HFF-Myc (cell line): ENCODE results near the gene RAB3C.

Source experiments
- DNase-seq: peaks from one replicate; pipeline ENCODE4 v3.0.0-alpha.2; 2011; ENCODE audit warnings: low read depth; ENCODE audit errors: extremely low read depth
- H3K4me3 ChIP-seq: replicated peaks from 2 replicates; pipeline ENCODE4 v1.5.1; 2011; ENCODE audit warnings: low read depth, mild to moderate bottlenecking, control low read depth, low read length
- CTCF ChIP-seq: IDR thresholded peaks from 2 replicates; pipeline ENCODE4 v1.5.1; 2012; ENCODE audit warnings: mild to moderate bottlenecking, low read depth, low read length, control low read depth; ENCODE audit errors: missing control alignments

Gene RAB3C

DNA sequence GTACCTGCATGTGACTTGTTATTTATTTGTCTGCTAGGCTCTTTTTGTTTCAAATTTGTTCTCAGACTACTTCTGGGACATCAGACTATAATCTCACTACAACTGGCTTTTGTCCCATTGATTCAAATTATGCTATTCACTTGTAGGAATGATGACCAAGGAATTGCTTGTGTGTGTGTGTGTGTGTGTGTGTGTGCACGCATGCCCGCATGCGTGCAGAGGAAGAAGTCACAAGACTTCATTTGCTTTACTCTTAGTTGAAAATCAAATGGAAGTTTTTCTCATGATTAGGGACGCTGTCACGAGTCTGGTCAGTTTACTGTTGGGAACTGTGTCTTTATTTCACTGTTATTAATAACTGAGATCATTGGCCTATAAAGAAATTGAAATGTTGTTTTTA, 268.7 kb downstream of the RAB3C start:
- no peak for TF ChIP-seq CTCF
- H3K4me3 ChIP-seq, result no peak overlapping the region
- DNase-seq, result no peak

DNA sequence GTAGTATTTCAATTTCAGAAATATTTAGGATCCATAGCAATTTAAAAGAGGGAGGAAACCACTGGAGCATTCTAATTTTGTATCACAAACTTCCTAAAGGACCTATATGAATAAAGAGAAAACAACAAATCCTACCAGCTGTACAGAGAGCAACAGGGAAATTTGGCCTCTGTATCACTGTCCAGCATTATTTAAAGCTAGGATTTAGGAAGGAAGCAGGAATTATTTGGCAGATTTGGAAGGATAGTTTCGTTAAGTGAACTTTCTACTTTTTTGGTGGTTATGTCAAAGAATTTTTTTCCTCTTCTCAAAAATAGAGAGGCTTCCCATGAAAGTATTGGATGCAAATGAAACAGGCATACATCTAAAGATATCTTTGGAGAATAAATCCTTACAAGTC, 269.7 kb downstream of the RAB3C start:
- no peak overlapping the region for H3K4me3 ChIP-seq
- TF ChIP-seq CTCF, result no peak
- no peak for DNase-seq

DNA sequence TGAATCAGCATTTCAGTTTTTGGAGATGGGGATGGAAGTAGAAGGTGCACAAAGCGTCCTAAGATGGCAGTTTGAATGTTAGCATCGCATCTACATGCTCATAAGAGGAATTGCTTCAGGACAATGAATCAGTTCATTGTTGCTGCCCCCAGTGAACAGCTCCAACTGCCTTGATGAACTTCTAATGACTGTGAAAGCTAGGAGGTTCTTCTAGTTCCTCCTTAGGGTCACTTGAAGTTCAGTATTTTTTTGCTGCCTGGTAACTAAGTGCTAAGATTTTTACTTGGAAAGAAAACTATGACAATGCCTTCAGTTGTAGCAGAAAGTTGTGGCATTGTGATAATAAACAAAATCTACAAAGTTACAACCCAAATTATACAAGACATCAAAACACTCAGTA, 271.6 kb downstream of the RAB3C start:
- no peak for TF ChIP-seq CTCF
- DNase-seq, result no peak
- no peak overlapping the region for H3K4me3 ChIP-seq

DNA sequence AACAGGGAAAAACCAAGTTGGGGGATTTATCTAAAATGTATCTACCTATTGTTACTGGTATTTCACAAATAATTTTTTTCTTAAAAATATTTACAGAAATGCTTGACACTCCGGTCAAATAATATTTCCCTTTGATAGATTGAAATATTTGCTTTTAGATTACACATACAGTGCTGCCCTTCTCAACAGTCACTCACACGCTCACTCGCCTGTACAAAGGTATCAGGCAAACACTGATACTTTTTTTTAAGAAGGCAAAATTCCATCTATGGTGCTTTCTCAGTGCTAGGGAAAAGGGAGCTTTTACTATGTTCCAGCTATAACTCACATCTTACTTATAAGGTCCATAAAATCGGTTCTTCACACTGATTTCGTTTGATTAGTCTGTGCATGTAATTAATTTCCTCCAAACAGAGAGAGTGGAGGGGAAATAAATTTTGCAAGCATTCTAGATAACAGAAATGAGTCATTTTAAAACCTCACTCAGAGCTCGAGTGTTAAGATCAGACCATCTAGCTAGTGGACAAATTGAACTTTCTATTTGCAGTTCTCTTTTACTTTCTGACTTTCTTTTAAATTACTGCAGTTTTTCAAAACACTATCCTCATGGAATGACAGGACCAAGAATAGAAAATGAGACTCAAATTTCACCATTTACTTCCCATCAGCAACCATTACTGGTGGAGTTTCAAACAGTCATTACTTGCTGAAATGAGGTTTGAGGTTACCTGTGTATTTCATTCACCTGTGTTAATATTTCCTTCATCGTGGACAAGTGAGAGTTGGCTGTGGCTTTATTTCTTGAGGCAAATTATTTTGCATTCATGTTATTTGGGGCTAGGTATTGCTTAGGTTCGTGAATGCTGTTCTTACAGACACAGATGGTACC, 273.2 kb downstream of the RAB3C start:
- TF ChIP-seq CTCF, result no peak

DNA sequence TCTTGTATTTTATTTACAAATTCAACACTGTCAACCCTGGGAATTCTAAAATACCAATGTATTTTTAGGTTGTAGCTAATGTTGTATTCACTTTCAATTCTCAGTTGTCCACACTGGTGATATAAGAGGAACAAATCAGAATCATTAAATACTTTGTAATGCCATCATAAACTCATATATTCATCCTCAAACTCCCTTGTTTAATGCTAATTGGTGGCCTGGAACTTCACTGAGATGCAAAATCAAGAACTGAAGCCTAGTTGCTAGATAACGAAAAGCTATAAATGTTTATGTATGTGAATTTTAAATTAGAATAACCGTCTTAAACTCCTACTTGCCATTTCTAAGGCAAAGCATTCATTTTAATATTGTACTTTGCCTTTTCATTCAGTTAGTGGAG, 274.7 kb downstream of the RAB3C start:
- no peak for DNase-seq
- TF ChIP-seq CTCF, result no peak
- H3K4me3 ChIP-seq, result no peak overlapping the region

More for the DNA sequence above, 273.2 kb downstream of the RAB3C start:
- DNase-seq, result no peak
- H3K4me3 ChIP-seq, result no peak overlapping the region

DNA sequence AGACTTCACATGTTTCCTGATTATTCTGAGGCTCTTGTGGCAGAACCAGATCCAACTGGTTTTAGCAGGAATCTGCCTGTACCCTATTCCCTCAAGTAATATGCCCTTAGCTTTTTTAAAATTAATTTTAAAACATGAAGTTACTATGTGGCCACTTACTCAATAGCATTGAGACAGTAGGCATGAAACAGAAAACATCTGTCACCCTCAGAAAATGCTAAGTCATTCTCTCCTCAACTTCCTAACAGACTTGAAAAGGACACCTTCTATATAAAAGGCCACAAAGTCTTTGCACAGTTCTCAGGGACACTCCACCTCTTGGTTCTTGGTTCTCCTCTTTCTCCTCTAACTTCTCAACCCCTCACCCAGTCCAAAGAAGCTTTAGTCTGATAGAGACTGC, 277.8 kb downstream of the RAB3C start:
- TF ChIP-seq CTCF, result no peak
- no peak for DNase-seq
- no peak overlapping the region for H3K4me3 ChIP-seq
